OCI-LY1 (cell line): Measurements from ENCODE around the gene NCEH1.

ENCODE experiments used
- H2AFZ ChIP-seq: fragments of 200-600 bp; sonication (generic), shearing (Covaris generic); 2 replicates; pipeline ENCODE4 v1.6.0; 2014; ENCODE audit warnings: antibody characterized with exemption, mild to moderate bottlenecking, low read length
- H3F3A ChIP-seq: fragments of 200-600 bp; sonication (generic), shearing (Covaris generic); 2 replicates; pipeline ENCODE4 v1.6.0; 2014; ENCODE audit warnings: mild to moderate bottlenecking, antibody characterized with exemption, low read length, moderate library complexity; ENCODE audit not compliant: insufficient read depth
- H3K27ac ChIP-seq: fragments of 200-600 bp; sonication (generic); 2 replicates; pipeline ENCODE4 v1.5.1; 2014; ENCODE audit warnings: low read length, mixed run types, mild to moderate bottlenecking, low read depth; ENCODE audit not compliant: poor library complexity, severe bottlenecking
- H3K27me3 ChIP-seq: fragments of 200-600 bp; sonication (generic); 2 replicates; pipeline ENCODE4 v1.6.0; 2014; ENCODE audit warnings: antibody characterized with exemption, mild to moderate bottlenecking, low read length, moderate library complexity; ENCODE audit not compliant: insufficient read depth
- H3K36me3 ChIP-seq: fragments of 200-600 bp; sonication (generic); 2 replicates; pipeline ENCODE4 v1.6.1; 2014; ENCODE audit warnings: mild to moderate bottlenecking, antibody characterized with exemption, low read length, moderate library complexity, mixed read lengths; ENCODE audit not compliant: insufficient read depth
- H3K4me1 ChIP-seq: fragments of 200-600 bp; sonication (generic); 2 replicates; pipeline ENCODE4 v1.5.1; 2014; ENCODE audit warnings: mild to moderate bottlenecking, low read length, moderate library complexity; ENCODE audit not compliant: insufficient read depth, severe bottlenecking
- H3K4me2 ChIP-seq: fragments of 200-600 bp; sonication (generic), shearing (Covaris generic); 2 replicates; pipeline ENCODE4 v1.6.1; 2014; ENCODE audit warnings: low read length
- H3K4me3 ChIP-seq: fragments of 200-600 bp; sonication (generic); 2 replicates; pipeline ENCODE4 v1.5.1; 2014; ENCODE audit warnings: low read length, low read depth, mild to moderate bottlenecking, mixed read lengths; ENCODE audit not compliant: poor library complexity, severe bottlenecking
- H3K79me2 ChIP-seq: fragments of 200-600 bp; shearing (Covaris generic); 2 replicates; pipeline ENCODE4 v1.6.1; 2016; ENCODE audit warnings: mixed run types, low read length, mixed read lengths; ENCODE audit not compliant: insufficient read depth
- H3K9ac ChIP-seq: fragments of 200-600 bp; sonication (generic), shearing (Covaris generic); 2 replicates; pipeline ENCODE4 v1.6.1; 2014; ENCODE audit warnings: mild to moderate bottlenecking, low read length, mixed read lengths
- H3K9me2 ChIP-seq: fragments of 200-600 bp; sonication (generic), shearing (Covaris generic); 2 replicates; pipeline ENCODE4 v1.6.1; 2014; ENCODE audit warnings: low read depth, mild to moderate bottlenecking, low read length, mixed read lengths
- H3K9me3 ChIP-seq: fragments of 200-600 bp; shearing (Covaris generic); 2 replicates; pipeline ENCODE4 v1.6.1; 2014; ENCODE audit warnings: low read length, mixed read lengths
- H4K20me1 ChIP-seq: fragments of 200-600 bp; sonication (generic), shearing (Covaris generic); 2 replicates; pipeline ENCODE4 v1.6.0; 2016; ENCODE audit warnings: mild to moderate bottlenecking, low read length; ENCODE audit not compliant: insufficient read depth
- CTCF ChIP-seq: fragments of 200-600 bp; sonication (generic), shearing (Covaris generic); IDR thresholded peaks from 2 replicates; pipeline ENCODE4 v1.5.1; 2017; ENCODE audit warnings: mild to moderate bottlenecking, antibody characterized with exemption, low read length, moderate library complexity, mixed read lengths
- EZH2 ChIP-seq: fragments of 200-600 bp; sonication (generic), shearing (Covaris generic); IDR thresholded peaks from 2 replicates; pipeline ENCODE4 v1.8.0; 2017; ENCODE audit warnings: borderline replicate concordance, mixed run types, mild to moderate bottlenecking, antibody characterized with exemption, low read length, moderate library complexity, mixed read lengths

NCEH1 gene

GRCh38 chr3:172581757-172582166 is 129.1 kb downstream of the NCEH1 start:
- Histone ChIP-seq H3K4me3 (no peak overlapping the region), H3K27me3 (no peaks in the 10 kb centered on the region; the same call in 1 of the 2 replicates), H3F3A (no peaks in the 10 kb centered on the region), H3K27ac (no peak overlapping the region), H4K20me1 (no peaks in the 10 kb centered on the region), H3K4me1 (no peaks in the 10 kb centered on the region), H3K79me2 (no peaks in the 10 kb centered on the region), H3K4me2 (no peak overlapping the region), H3K9me3 (no peaks in the 10 kb centered on the region), H3K9ac (no peak overlapping the region), H2AFZ (no peak overlapping the region), H3K9me2 (no peaks in the 10 kb centered on the region), H3K36me3 (no peaks in the 10 kb centered on the region)
- TF ChIP-seq EZH2 (no peak), CTCF (no peak)

GRCh38 chr3:172580680-172581401 is 130.0 kb downstream of the NCEH1 start:
- Histone ChIP-seq H3K9me3 (no peaks in the 10 kb centered on the region), H3K4me1 (no peaks in the 10 kb centered on the region), H3K9ac (no peak overlapping the region), H3K4me3 (no peak overlapping the region), H3K27ac (no peak overlapping the region), H3K79me2 (no peaks in the 10 kb centered on the region), H3F3A (no peaks in the 10 kb centered on the region), H4K20me1 (no peaks in the 10 kb centered on the region), H3K9me2 (no peaks in the 10 kb centered on the region), H3K36me3 (no peaks in the 10 kb centered on the region), H3K27me3 (no peaks in the 10 kb centered on the region; the same call in 1 of the 2 replicates), H2AFZ (no peak overlapping the region), H3K4me2 (no peak overlapping the region)
- TF ChIP-seq CTCF (no peak), EZH2 (no peak)
